Activated naive CD8-positive, alpha-beta T cell treated with anti-CD3 and anti-CD28 coated beads, Interleukin-2, amount 50 U/mL, for 16 hours (primary cell): ENCODE results near the gene SLC9A3.
"Not testable (repeated sequence)": the region's sequence is repeated elsewhere in the genome, so short reads cannot be mapped to it uniquely, and the experiment has no call there.

Experiments
- DNase-seq: peaks from one replicate; pipeline ENCODE4 v3.0.0-alpha.2; 2020; ENCODE audit warnings: low read depth, low spot score

The SLC9A3 gene

DNA sequence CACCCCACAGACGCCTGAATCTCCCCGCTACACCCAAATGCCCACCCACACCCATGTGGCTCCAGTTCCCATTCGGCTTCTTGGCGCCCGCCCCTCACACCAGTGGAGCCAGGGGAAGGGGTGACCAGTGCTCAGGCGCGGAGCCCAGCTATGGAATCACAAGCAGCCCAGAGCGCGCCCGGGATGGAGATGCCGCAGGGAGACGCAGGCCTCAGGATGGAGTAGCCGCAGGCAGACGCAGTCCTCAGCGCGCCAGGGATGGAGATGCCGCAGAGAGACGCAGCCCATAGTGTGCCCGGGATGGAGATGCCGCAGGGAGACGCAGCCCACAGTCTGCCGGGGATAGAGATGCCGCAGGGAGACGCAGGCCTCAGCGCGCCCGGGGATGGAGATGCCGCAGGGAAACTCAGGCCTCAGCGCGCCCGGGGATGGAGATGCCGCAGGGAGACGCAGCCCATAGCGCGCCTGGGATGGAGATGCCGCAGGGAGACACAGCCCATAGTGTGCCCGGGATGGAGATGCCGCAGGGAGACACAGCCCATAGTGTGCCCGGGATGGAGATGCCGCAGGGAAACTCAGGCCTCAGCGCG, 16.2 kb downstream of the SLC9A3 start:
- DNase-seq: not testable (repeated sequence)

DNA sequence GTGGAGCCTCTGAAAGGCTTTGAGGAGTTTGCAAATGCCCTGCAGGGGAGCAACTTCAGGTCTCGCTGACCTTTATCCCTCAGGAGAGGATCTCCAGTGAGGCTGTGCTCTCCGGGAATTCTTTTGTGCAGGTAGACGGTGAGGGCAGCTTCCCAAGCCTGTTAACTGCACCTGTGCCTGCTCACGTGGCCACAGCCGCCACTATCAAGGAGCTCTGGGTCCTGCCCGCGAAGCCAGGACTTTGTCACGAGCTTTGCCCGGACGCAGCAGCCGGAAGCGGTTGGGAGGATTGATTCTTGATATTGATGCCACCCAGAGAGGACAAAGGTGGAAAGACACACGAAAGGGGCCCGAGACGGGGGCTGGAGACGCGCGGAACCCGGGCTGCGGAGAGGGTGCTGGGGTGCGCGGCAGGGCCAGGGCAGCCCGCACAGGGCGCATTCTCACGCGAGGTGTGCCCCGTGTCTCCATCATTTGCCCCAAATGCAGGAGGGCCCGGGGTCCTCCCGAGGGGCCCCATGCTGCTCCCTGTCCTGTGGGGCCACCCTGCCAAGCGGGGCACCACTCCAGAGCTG, 18.2 kb downstream of the SLC9A3 start:
- DNase-seq: no peak

DNA sequence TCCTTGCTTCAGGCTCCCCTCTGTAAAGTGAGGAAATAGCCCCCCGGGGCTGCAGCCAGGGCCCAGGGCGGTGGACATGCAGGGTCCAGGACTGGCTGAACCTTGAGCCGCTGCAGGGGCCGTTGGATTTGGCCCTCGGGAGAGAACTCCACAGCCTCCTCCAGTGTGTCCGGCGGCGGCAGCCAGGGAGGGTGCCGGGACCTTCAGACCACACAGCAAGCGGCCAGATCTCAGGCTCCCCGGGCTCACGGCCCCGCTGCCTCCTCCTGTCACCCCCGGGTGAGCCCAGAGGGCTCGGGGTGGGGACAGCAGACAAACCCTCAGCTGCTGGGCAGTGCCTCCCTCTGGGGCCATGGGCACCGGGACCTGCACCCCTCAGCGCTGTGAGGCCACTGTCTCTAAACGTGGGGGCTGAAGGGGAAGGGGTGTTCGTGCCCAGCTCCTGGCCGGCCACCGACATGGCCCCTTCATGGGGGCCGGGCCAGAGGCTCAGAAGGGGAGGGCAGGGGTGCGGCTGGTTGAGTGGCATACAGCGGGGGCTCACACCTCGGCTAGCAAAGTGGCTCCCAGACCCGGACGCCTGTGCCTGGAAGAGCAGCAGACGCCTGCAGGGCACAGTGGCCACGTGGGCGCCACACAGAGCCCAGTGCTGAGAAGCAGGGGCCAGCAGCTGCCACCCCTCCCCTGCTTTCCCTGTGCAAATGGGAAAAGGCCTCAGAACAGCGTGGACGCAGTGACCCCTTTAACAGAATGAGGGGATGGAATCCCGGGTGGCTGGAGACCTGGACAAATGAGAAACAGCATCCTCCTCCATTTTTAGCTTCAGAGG, 19.7 kb downstream of the SLC9A3 start:
- DNase-seq: no peak

DNA sequence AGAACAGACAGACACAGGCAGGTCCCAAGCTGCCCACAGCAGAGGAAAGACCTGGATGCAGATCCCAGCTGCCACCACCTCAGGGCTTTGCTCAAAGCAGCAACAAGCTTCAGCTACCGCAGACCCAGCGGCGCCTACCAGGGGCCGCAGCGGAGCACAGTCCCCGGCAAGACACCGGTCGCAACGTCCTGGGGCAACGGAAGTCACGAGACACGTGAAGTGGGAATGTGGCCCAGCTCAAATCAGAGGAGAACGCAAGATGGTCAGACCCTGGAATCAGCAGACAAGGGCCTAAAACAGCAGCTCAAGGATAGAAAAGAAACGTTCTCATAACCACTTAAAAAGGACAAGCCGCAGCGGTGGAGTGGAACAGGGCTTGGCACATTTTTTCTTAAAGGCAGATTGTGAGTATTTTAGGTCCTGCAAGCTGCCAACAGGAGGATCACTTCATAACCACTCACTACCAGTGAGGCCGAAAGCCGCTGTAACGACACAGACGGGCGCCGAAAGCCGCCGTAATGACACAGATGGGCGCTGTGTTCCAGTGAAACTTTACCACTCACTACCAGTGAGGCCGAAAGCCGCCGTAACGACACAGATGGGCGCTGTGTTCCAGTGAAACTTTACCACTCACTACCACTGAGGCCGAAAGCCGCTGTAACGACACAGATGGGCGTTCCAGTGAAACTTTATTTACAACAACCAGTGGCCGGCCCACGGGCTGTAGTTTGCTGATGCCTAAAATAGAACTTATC, 21.7 kb downstream of the SLC9A3 start:
- DNase-seq: no peak

DNA sequence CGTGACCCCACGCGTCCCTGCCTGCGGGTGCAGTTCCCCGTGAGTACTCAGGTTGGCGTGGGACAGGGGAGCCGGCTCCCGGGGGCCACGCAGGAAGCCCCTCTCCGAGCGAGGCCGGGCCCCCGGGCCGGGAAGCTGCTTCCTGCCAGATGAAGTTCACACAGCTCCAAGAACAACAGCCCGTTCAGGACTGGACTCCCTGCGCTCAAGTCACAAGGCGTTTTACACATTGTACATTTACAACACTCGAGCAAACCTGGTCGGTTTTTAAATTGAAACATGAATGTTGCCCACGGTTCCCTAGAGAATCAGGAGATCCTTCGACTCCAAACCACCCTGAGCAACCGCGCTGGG, 22.4 kb downstream of the SLC9A3 start:
- DNase-seq: no peak

DNA sequence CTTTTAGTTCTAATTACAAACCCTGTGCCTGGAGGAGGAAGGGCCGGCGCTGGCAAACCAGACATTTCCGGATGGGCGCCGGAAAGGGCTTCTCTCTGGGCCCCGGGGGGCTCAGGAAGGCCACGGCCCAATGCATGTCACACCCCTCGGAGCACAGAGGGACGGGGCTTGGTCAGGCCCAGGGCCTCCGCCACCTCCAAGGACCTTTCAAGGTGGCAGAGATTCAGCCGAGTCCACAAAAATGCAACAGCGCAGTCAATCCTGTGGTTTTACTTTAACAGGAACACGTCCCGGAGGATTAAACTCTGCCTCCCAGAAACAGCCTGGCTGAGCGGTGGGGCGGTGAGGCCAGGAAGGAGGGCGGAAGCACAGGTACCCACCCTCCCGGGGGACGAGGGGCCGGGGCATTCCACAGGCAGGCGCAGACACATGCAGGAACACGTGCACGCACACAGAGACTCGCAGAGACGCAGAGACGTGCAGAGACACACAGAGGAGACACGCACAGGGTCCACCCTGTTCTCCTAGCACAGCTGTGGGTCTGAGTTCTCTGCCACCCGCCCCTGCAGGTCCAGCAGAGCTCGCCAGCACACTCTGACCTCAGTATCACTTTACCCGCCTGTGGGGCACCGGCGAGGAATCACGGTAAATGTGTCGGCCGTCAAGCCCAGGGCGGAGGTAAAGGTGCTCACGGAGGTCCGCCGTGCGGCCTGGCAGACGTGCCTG, 23.0 kb downstream of the SLC9A3 start:
- DNase-seq: no peak

DNA sequence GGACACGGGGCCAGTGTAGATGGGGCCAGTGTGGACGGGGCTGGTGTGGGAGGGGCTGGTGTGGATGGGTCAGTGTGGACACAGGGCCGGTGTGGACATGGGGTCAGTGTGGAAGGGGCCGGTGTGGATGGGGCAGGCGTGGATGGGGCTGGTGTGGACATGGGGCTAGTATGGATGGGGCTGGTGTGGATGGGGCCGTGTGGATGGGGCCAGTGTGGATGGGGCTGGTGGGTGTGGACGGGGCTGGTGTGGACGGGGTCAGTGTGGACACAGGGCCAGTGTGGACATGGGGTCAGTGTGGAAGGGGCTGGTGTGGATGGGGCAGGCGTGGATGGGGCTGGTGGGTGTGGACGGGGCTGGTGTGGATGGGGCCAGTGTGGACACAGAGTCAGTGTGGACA, 23.8 kb downstream of the SLC9A3 start:
- no peak for DNase-seq

DNA sequence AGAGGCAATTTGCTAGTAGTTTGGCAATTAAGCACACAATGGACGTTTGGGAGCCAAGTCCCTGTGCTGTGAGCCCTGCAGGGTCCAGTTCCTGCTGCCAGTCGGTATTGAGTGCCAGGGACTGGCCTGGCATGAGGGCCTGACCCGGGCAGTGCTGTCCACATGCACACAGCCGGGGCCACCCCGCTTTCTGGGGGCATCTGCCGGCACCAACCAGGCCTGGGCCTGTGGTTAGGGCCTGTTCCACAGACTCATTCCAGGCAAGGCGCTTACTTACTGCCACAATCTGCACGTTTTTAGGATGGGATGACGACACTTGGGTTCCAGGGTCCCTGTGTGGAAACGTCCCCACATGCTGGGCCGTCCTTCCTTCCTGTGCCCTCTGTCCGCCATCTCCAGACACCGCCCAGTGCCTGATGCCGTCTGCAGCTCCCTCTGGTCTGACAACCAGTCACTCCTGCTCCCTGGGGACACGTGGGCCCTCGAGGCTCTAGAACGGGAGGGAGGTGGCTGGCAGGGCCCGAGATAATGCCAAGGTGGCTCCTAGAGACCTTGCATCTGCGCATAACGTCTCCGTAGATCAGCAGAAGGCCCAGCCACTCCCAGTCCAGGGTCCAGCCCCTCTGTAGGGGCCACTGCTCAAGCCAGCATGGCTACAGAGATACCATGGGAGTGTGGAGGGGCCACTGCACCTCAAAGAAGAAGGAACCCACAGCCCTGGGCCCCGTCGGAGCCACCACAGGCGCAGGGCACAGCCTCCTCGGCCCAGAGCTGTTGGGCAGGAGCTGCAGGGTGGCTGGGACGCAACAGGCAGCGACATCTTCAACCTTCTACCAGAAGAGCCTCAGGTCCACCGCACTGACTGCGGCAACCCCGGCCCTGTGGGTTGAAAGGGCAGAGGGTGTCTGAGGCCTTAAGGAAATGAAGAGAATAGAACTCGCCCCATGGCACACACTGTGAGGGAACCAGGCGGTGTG, 24.7 kb downstream of the SLC9A3 start:
- no peak for DNase-seq

DNA sequence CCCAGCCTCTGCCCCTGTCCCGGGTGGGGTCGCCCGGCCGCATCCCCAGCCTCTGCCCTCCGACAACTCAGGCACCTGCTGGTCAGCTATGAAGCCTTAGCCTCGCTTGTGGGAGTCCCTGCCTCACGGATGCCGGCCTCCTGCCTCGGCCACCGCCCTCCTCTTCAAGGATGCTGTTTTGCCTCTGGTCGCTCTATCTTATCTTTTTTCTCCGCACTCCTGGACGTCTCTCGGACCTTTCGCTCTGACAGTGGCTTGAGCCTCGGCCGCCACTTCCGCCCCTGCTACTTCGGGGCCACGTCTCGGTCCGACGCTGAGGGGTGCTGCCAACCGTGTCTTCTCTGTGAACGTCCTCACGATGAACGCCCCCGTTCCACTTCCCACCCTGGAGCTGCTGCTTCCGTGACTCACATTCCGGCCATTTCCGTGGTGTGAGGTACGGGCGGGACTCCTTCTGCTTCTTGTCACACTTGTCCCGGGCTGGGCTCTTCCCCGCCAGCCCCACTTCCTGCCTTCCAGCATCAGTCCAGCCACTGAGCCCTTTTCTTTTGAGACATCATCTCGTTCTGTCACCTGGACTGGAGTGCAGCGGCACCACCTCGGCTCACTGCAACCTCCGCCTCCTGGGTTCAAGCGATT, 26.3 kb downstream of the SLC9A3 start:
- DNase-seq: no peak

DNA sequence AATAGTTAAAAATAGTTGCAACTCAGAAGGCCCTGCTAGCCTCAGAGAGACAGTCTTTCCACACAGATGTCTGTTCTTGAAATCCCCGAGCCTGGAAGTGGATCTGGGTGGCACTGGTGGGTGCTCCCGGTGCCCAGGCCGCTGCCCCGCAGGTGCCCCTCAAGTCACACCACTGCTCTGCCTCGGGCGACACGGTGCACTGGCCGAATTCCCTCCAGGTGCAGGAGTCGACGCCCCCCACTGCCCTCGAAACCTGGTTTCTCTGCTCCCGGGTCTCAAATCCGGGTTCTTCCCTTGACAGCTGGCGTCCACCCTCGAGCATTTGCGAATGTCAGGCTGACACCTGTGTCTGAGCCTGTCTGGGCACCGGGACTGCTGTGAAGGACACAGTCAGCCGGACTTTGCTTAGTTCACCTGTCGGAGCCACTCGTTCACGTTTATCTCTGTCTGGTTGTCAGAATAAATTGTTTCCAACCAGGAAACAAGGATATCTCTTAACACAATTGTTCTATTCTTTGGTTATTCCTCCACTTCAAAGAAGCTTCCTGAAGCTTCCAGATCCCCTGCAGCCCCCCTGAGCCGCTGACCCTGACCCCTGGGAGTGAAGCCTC, 27.1 kb downstream of the SLC9A3 start:
- no peak for DNase-seq

DNA sequence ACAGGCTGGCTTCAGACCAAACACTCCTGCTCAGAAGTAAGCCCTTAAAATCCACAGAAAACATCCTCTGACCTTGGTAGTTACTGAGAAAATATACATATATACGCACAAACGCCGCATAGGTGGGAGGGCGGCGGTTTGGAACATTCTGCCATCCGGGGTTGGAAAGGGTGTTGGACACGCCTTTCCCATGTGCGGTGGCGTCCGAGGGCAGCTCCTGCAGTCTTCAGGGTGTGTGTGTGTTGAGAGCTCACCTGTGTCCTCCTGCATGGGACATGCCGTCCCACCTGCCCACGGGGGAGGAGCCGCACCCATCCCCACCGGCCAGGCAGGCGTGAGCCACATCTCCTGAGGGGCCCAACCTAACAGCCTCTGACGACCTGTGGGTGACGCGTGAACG, 28.2 kb downstream of the SLC9A3 start:
- DNase-seq: no peak

DNA sequence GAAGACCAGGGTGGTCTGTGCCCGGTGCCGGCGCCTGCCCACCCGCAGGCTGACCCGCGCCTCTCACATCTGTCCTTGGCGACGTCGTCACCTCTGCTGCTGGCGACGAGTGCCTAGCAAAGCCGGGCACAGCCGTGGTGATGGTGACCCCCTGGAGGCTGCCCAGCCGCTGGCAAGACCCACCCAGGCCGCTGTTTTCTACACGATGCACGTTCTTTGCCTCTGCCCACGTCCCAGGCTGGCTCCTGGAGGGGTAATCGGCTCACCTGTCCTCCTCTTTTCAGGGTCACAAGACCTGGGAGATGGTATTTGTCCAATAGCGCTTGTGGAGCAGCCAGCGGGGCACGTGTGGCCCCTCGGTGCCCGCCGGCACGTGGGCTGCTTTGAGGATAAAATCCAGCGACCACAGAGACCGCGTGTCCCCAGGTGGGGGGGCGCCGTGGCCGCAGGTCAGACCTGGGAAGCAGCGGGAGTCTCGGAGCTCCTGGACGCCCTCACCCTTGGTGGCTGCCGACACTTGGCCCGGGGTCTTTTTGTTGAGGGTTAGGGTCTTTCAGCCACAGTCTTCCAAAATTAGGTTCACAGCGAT, 29.5 kb downstream of the SLC9A3 start:
- DNase-seq: no peak

DNA sequence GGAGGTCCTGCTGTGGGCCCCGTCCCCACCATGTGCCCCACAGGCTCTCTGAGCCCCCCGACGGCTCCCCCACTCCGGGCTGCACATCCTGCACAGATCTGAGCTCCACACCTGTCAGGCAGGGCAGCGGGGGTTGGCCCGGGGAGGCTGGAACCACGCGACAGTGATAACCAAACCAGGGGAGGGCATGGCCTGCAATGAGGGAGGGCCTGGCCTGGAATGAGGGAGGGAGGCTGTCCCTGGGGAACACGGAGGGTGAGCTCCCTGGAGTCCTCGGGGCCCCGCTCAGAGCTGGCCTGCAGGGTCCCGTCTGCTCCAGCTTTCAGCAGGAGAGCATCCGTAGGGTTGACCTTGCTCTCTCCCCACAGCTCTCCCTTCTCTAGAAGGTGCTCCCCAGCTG, 30.5 kb downstream of the SLC9A3 start:
- no peak for DNase-seq

DNA sequence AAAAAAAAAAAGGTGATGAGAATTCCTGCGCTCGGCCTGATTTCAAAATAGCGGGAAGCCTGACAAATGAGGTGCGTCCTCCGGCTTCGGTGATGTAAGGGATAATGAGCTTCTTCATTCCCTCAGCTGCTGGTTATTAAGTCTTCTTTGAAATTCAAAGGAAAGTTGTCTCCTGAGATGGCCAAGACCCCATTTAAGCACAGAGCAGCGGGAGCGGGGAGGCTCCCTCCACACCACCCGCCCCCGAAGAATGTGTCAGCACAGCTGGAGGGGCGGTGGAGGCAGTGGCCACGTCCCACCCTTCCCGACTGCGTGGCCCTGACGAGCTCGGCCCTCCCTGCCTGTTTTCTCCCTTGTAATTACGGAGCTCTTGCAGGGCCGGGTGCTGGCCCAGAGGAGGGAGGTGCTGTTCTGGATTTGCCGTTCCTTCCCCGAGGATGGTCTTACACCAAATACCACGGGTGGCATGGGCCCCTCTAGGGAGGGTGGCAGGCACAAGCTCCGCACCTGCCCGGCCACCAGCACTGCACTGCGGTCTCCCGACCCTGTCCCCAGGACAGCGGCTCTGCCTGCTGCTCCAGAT, 31.0 kb downstream of the SLC9A3 start:
- DNase-seq: no peak

DNA sequence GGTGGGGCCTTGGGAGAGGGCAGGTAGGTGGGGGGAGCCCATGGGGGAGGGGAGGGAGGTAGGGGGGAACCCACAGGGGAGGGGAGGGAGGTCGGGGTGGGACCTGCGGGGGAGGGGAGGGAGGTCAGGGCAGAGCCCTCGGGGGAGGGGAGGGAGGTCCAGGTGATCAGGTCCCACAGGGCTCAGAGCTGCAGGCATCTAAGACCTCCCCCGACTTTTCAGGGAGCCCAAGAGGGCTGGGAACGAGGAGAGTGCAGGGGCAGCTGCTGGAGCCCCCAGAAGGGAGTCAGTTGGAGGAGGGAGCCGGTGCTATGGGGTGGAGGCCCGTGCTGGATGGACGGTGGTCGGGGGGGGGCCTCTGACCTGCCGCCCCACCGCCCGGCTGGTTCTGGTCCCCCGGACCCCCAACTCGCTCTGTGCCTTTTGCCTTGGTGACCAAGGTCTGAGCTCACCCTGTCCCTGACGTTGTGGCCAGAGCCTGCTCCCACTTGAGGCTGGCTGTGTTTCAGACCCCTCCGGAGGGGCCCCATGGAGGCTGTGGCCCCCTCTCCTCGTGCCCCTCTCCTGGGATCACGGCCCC, 31.8 kb downstream of the SLC9A3 start:
- no peak for DNase-seq

DNA sequence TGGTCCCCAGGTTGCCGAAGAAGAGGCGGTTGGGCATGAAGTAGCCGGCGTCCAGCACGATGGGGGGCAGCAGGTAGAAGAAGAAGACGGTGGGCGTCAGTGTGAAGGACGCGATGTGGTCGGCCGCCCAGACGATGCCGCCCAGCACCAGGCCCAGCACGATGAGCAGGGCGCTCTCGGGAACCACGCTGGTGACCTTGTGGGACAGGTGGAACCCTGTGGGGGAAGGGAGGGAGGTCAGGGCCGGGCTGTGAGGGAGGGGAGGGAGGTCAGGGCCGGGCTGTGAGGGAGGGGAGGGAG, 32.4 kb downstream of the SLC9A3 start:
- no peak for DNase-seq

DNA sequence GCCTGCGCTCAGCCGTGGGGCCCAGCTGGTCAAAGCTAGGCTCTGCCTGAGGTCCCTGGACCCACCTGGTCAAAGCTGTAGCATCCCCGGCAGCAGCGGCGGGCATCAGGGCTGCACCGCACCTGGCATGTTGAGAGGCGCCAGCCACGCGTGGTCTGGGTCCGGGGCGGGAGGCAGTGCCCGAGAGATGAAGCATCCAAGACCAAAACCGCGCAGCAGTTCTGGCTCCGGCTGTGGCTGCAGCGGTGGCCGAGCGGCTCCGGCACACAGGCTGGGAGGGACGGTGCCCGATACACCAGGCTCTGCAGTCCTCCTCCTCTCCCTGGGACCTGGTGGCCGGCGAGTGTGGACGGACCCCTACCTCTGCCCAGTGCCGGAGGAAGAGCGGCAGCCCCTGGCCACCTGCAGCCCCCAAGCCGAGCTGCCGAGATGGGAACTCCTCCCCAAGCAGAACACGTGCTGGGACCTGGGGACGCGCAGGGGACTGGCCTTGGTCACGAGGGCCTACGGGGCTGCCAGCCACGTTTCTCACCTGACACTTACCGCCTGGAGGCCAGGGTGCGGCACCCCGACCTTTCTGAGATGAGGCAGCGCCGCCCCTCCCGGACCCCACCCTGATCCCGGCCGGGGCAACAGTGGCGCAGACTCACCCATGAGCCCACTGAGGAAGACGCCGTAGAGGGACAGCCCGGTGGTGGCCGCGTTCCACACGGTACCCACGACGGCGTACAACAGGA, 33.0 kb downstream of the SLC9A3 start:
- no peak for DNase-seq
